Gastroesophageal sphincter (tissue), 3 donors: ENCODE measurements around the gene RNF181.

Experiments used
- CTCF ChIP-seq, 4 experiments: fragments of 200-600 bp in 2 of 4; fragments of 450-650 bp in 2 of 4; sonication (generic) in 1 of 4; IDR thresholded peaks; one replicate each; pipeline ENCODE4 v1.5.1; 2017 to 2019; ENCODE audit warnings: antibody characterized with exemption in 4 of 4, mild to moderate bottlenecking in 2 of 4, moderate library complexity in 2 of 4
- EP300 ChIP-seq: sonication (generic); formaldehyde crosslinking; IDR thresholded peaks from one replicate; pipeline ENCODE4 v1.6.1; 2017; ENCODE audit warnings: antibody characterized with exemption, mild to moderate bottlenecking
- POLR2A ChIP-seq, 2 donors: fragments of 450-650 bp; IDR thresholded peaks; one replicate each; pipeline ENCODE4 v1.6.1; 2017; ENCODE audit warnings: antibody characterized with exemption in 2 of 2, mild to moderate bottlenecking in 2 of 2, moderate library complexity in 1 of 2
- POLR2AphosphoS5 ChIP-seq: sonication (generic); formaldehyde crosslinking; IDR thresholded peaks from one replicate; pipeline ENCODE4 v1.6.1; 2017; ENCODE audit warnings: antibody characterized with exemption

- TF ChIP-seq CTCF (IDR thresholded peaks at IDR 0.05) (no peak), EP300 (no peak), POLR2A (IDR thresholded peaks at IDR 0.05) (no peak), POLR2AphosphoS5 (no peak)
These were observed 9.2 kb downstream of the RNF181 start for GRCh38 chr2:85604568-85605339.
